ENCODE measurements around the gene CHRNA4.

GRCh38 chr20:63329331-63330083 lies 31.6 kb downstream of the CHRNA4 start:
- TF ChIP-seq GABPA (IDR thresholded peaks at IDR 0.05; ENCODE audit: low read depth) (no peak), RBBP5 (conservative IDR thresholded peaks at IDR 0.05) (no peak), ZBTB4 (CRISPR knock-in tag; IDR thresholded peaks at IDR 0.05) (no peak), TAF1 (IDR thresholded peaks at IDR 0.05; ENCODE audit: borderline replicate concordance, low read depth, low read length) (no peak)
